Calu3 (cell line): ENCODE data around the gene MYO10. TPM values are rescaled to one million over a fixed set of nuclear protein-coding genes. Genes with fewer than 3 reads are reported as not detected.

ENCODE experiments used
- BruUV-seq: library from RNA; stranded (reverse); fragments of 400-500 nt; replicated peaks from 2 replicates; lab custom pipeline; 2021; lab: Mats Ljungman, UMichigan
- CTCF ChIA-PET: fragments of 300-600 bp; sonication (Branson Sonifier 250); formaldehyde crosslinking; loops from one replicate; lab custom pipeline; 2022; ENCODE audit warnings: antibody characterized with exemption; lab: Charles Lee
- DNase-seq: peaks from one replicate; pipeline ENCODE4 v3.0.0; 2022
- H3K27ac Mint-ChIP-seq: one replicate; pipeline ENCODE4 v1.8.0; 2022; ENCODE audit warnings: mixed read lengths; ENCODE audit not compliant: unreplicated experiment
- H3K27me3 Mint-ChIP-seq: one replicate; pipeline ENCODE4 v1.8.0; 2022; ENCODE audit warnings: mixed read lengths; ENCODE audit not compliant: unreplicated experiment
- H3K36me3 Mint-ChIP-seq: one replicate; pipeline ENCODE4 v1.8.0; 2022; ENCODE audit warnings: mild to moderate bottlenecking, moderate library complexity, mixed read lengths; ENCODE audit not compliant: insufficient read depth, unreplicated experiment
- H3K4me1 Mint-ChIP-seq: one replicate; pipeline ENCODE4 v1.8.0; 2022; ENCODE audit warnings: mild to moderate bottlenecking, low read depth, mixed read lengths; ENCODE audit not compliant: unreplicated experiment
- H3K4me3 Mint-ChIP-seq: one replicate; pipeline ENCODE4 v1.8.0; 2022; ENCODE audit warnings: mild to moderate bottlenecking, low read depth, moderate library complexity, mixed read lengths; ENCODE audit not compliant: unreplicated experiment
- H3K9me3 Mint-ChIP-seq: one replicate; pipeline ENCODE4 v1.8.0; 2022; ENCODE audit warnings: low read depth, mixed read lengths; ENCODE audit not compliant: unreplicated experiment
- CTCF ChIP-seq: fragments of 200-600 bp; IDR thresholded peaks from one replicate; pipeline ENCODE4 v1.8.0; 2022; ENCODE audit warnings: antibody characterized with exemption; ENCODE audit not compliant: unreplicated experiment
- intact Hi-C: fragments of 100-400 bp; cut with micrococcal nuclease; formaldehyde crosslinking; loops from one replicate; pipeline ENCODE4 v1.10.0; 2022; ENCODE audit not compliant: unreplicated experiment
- total RNA-seq: library from RNA; stranded (reverse); gene quantifications from 2 replicates; pipeline ENCODE4 v1.2.3, GENCODE V29; 2022

The MYO10 gene
- total RNA-seq, 1 experiment from 2014 or later, result 101 TPM

GRCh38 chr5:16617274-16617968 lies 318.7 kb downstream of the MYO10 start:
- no peaks in the 10 kb centered on the region for H3K27me3 Mint-ChIP-seq
- intact Hi-C loops, result no loop called here
- CTCF ChIA-PET, result no interaction called here

GRCh38 chr5:16616536-16617273 lies 319.4 kb downstream of the MYO10 start, which contains the start of gene RETREG1:
Gene RETREG1, minus strand, starts transcription at chr5:16616997. Its CDS starts 26 bp downstream, at chr5:16616971.
- H3K9me3 Mint-ChIP-seq, result no peaks in the 10 kb centered on the region
- BruUV-seq, result no TSS peak
- H3K4me3 Mint-ChIP-seq, result no peak within 1 kb of the TSS
- H3K27ac Mint-ChIP-seq, result no peak within 1 kb of the TSS
- CTCF ChIA-PET, result no interaction called here
- no peak for TF ChIP-seq CTCF
- no peaks in the 10 kb centered on the region for H3K27me3 Mint-ChIP-seq
- H3K36me3 Mint-ChIP-seq, result peaks cover 11% of the 10 kb centered on the region
- intact Hi-C loops, result no loop called here
- DNase-seq, result peak; percentile 60
- H3K4me1 Mint-ChIP-seq, result no peaks in the 10 kb centered on the region

More at GRCh38 chr5:16617274-16617968, 318.7 kb downstream of the MYO10 start:
- H3K27ac Mint-ChIP-seq, result no peak overlapping the region
- no peak for TF ChIP-seq CTCF
- H3K4me1 Mint-ChIP-seq, result no peaks in the 10 kb centered on the region
- H3K9me3 Mint-ChIP-seq, result no peaks in the 10 kb centered on the region
- H3K4me3 Mint-ChIP-seq, result no peak overlapping the region
- DNase-seq, result no peak
- BruUV-seq, result no TSS peak
- peaks cover 11% of the 10 kb centered on the region for H3K36me3 Mint-ChIP-seq

DNA sequence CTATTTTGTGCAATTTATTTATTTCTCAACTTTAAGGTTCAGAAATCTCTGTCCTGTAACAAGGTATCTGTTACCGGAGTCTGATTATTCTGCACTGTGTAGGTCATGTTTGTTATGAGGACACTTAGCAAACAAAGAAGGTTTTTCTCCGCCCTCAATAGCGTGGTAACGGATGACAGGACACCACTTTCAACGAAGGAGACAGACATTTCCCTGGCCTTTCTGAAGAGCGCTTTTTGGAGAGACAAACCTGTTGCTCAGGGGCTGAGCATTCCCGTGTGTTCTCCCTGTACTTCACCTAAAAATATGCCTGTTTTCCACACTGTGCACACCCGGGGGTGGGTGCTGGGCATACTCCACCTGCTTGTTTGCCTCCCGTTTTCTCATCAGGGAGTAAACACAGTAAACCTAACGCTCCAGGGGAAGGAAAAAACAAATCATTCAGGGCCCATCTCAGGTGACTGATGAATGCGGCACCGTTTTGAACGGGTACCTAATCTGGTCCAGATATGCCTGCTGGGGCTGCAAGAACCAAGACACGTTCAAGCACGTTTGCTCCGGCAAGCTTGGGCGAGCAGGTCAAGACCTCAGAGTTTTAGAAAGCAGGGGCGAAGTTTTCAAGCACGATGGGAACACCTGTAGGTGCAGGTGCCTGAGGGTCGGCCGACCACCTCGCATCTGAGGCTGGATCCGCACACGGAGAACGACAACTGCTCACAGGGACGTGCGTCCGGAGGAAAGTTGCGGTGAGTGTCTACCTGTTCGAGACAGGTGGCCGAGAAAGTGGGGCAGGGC lies 320.1 kb downstream of the MYO10 start:
- Mint-ChIP-seq H3K27me3 (no peaks in the 10 kb centered on the region), H3K27ac (no peak overlapping the region), H3K9me3 (no peaks in the 10 kb centered on the region), H3K4me1 (no peaks in the 10 kb centered on the region), H3K36me3 (peaks cover 11% of the 10 kb centered on the region), H3K4me3 (no peak overlapping the region)
- no peak for TF ChIP-seq CTCF
- CTCF ChIA-PET, result no interaction called here
- DNase-seq, result no peak
- no TSS peak for BruUV-seq
- intact Hi-C loops, result no loop called here

- intact Hi-C loops, result no loop called here
- no peaks in the 10 kb centered on the region for H3K27me3 Mint-ChIP-seq
- H3K9me3 Mint-ChIP-seq, result no peaks in the 10 kb centered on the region
- no peak for TF ChIP-seq CTCF
- peaks cover 11% of the 10 kb centered on the region for H3K36me3 Mint-ChIP-seq
- CTCF ChIA-PET, result no interaction called here
- no peak overlapping the region for H3K4me3 Mint-ChIP-seq
- no peak overlapping the region for H3K27ac Mint-ChIP-seq
- no peaks in the 10 kb centered on the region for H3K4me1 Mint-ChIP-seq
- DNase-seq, result no peak
- no TSS peak for BruUV-seq
Observed at GRCh38 chr5:16612007-16612406, 324.1 kb downstream of the MYO10 start.
